ENCODE measurements around the gene MAML1.

The MAML1 gene

GRCh38 chr5:179825655-179826182 lies 93.1 kb downstream of the MAML1 start:
- no peak for DNase-seq

Data from CD4-positive, alpha-beta T cell treated with Interleukin-10 for 1 hour (primary cell).